Common myeloid progenitor, CD34-positive (primary cell): Measurements from ENCODE around the gene ATP8A1. TPM values are rescaled to one million over a fixed set of nuclear protein-coding genes. Genes with fewer than 3 reads are reported as not detected.
"Not testable (repeated sequence)": the region's sequence is repeated elsewhere in the genome, so short reads cannot be mapped to it uniquely, and the experiment has no call there.

Source experiments
- CTCF ChIA-PET: fragments of 350-600 bp; sonication (Branson Sonifier 250); formaldehyde crosslinking; loops from one replicate; lab custom pipeline; 2021; ENCODE audit warnings: antibody characterized with exemption; lab: Charles Lee
- POLR2A ChIA-PET: fragments of 350-600 bp; sonication (Branson Sonifier 250); formaldehyde crosslinking; loops from one replicate; lab custom pipeline; 2021; ENCODE audit warnings: antibody characterized with exemption; lab: Charles Lee
- DNase-seq, 3 donors: peaks; one replicate each; pipeline versions ENCODE4 v3.0.0 to v3.0.0-alpha.2; 2013
- H3K27ac ChIP-seq, 2 experiments: 1 replicate in 1 of 2; 2 replicates in 1 of 2; pipeline ENCODE4 v1.7.0; 2013; ENCODE audit warnings: inconsistent platforms in 2 of 2, low read length in 2 of 2, mild to moderate bottlenecking in 2 of 2, low read depth in 1 of 2, moderate library complexity in 1 of 2; ENCODE audit not compliant: severe bottlenecking in 2 of 2, insufficient read depth in 1 of 2, poor library complexity in 1 of 2
- H3K27me3 ChIP-seq, 5 experiments: replicated peaks in 2 of 5; 1 replicate in 3 of 5; 2 replicates in 2 of 5; pipeline versions ENCODE4 v1.6.1 to v1.7.0; 2013; ENCODE audit warnings: low read length in 4 of 5, mild to moderate bottlenecking in 2 of 5, moderate library complexity in 2 of 5, inconsistent platforms in 1 of 5; ENCODE audit not compliant: insufficient read depth in 5 of 5, control insufficient read depth in 4 of 5
- H3K36me3 ChIP-seq, 4 experiments: 1 replicate in 2 of 4; 2 replicates in 2 of 4; pipeline versions ENCODE4 v1.6.1 to v1.7.0; 2013; ENCODE audit warnings: low read length in 3 of 4, control low read depth in 1 of 4, mild to moderate bottlenecking in 1 of 4; ENCODE audit not compliant: control insufficient read depth in 4 of 4, insufficient read depth in 4 of 4
- H3K4me1 ChIP-seq, 4 experiments: 1 replicate in 3 of 4; 2 replicates in 1 of 4; pipeline versions ENCODE4 v1.6.1 to v1.7.1; 2013; ENCODE audit warnings: low read length in 3 of 4, mild to moderate bottlenecking in 3 of 4, control low read depth in 1 of 4, inconsistent platforms in 1 of 4, moderate library complexity in 1 of 4; ENCODE audit not compliant: control insufficient read depth in 4 of 4, insufficient read depth in 4 of 4; ENCODE audit errors: control extremely low read depth in 1 of 4
- H3K4me3 ChIP-seq, 7 experiments: 1 replicate in 4 of 7; 2 replicates in 3 of 7; pipeline versions ENCODE4 v1.5.1 to v1.7.0; 2013; ENCODE audit warnings: mild to moderate bottlenecking in 7 of 7, low read length in 6 of 7, moderate library complexity in 6 of 7, inconsistent platforms in 2 of 7, low read depth in 2 of 7, control low read depth in 1 of 7; ENCODE audit not compliant: insufficient read depth in 4 of 7, control insufficient read depth in 1 of 7; ENCODE audit errors: extremely low read depth in 1 of 7
- H3K9me3 ChIP-seq, 5 experiments: 1 replicate in 4 of 5; 2 replicates in 1 of 5; pipeline versions ENCODE4 v1.6.1 to v1.7.1; 2013; ENCODE audit warnings: low read length in 4 of 5, mild to moderate bottlenecking in 2 of 5, inconsistent platforms in 1 of 5, low read depth in 1 of 5, moderate library complexity in 1 of 5; ENCODE audit not compliant: control insufficient read depth in 4 of 5, insufficient read depth in 2 of 5; ENCODE audit errors: control extremely low read depth in 1 of 5
- WGBS: methylation state at CpG from one replicate; pipeline ENCODE4 v1.1.5; 2013; ENCODE audit not compliant: insufficient coverage; 5-methylcytosine and 5-hydroxymethylcytosine counted together
- polyA plus RNA-seq: library from polyadenylated mRNA; unstranded; fragments of 120-200 nt; gene quantifications from one replicate; pipeline ENCODE4 v1.2.1, GENCODE V29; 2013

The ATP8A1 gene
- polyA plus RNA-seq: 49.9 TPM

DNA sequence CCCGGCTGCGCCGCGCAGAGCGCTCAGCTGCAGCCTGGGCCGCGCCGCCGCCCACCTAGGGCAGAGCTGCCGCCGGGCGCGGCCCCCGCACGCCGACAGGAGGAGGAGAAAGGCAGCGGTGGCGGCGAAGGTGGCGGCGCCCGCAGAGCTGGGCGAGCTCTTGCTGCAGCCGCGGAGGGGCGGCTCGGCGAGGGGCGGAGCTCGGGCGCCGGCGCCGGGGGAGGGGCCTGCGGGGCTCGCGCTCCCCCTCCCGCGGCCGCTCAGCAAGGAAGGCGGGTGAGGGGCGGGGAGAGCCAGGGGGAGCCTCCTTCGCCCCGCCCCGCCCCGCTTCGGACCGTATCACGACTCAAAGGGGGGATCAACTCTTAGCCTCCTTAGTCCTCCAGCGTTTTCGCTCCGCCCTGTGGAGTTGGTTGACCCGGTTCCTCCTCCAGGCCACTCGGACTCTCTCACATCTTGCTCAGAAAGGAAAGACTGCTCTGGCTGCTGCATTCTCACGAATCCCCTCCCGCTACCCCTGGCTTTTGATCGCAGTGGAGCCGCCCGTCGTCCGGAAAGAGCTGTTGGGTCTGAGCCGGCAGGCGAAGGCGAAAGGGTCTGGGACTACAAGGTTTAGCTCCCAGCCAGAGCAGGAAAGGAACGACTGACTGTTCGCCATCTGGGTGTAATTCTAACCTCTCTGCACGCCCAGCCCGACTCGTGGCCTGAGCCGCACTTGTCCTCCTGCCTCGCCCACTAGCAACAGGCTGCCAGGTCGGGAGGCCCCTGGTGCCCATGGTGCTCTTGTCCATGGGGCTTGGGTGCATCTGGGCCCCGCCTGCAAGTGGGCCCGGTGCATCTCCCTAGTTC, at the start of gene ATP8A1:
Gene ATP8A1, minus strand, starts transcription at position 162 of the 849 bp plus-strand sequence. CDS start 232 bp downstream, outside the sequence.
- Histone ChIP-seq H3K27me3 (no peaks in the 10 kb centered on the region), H3K9me3 (peaks cover 0 to 2% (median 0%) of the 10 kb centered on the region in 5 experiments), H3K4me1 (peaks cover 26 to 42% (median 34%) of the 10 kb centered on the region in 4 experiments), H3K4me3 (peak within 1 kb of the TSS; percentile 90 to 98 (median 93)), H3K36me3 (no peaks in the 10 kb centered on the region), H3K27ac (peak within 1 kb of the TSS; percentile 96 to 98)
- DNase-seq: peak; percentile 92 to 96 (median 94)
- 0% methylated on average over 51 of the region's 74 CpGs for WGBS
- ChIA-PET CTCF (interaction anchor here (0.9 to 2.6 kb wide), 15 partner anchors 11 to 93 kb away, joined by 3 to 17 read pairs (median 4); no protein-coding TSS in a partner anchor), POLR2A (interaction anchor here (0.5 to 1.0 kb wide), 3 partner anchors 20 to 244 kb away, joined by 3 to 4 read pairs (median 3); no protein-coding TSS in a partner anchor)

DNA sequence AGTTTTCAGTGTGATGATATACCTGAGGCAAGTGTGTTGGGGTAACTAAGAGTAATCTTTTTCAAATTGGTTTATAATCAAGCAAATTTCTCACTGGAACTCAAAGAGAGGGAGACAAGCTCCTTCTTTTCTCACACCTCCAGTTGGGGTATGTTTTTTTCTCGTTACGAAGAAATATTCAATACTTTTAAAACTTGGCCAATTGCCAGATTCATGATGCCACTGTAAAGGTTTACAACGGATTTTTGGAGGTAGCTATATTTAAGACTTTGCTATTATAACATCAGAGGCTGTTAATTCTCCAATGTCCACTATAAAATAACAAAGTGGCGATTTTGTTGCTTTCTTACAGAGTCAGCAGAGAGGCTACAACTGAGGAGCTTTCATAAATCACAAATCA, 49.2 kb upstream of the ATP8A1 start:
- no peak for DNase-seq
- H3K36me3 ChIP-seq: no peaks in the 10 kb centered on the region
- ChIA-PET POLR2A (no interaction called here), CTCF (interaction anchor here (1.0 kb wide), 1 partner anchor 16 kb away, joined by 3 read pairs; no protein-coding TSS in a partner anchor)
- H3K4me3 ChIP-seq: no peak overlapping the region
- no peak overlapping the region for H3K27ac ChIP-seq
- no peaks in the 10 kb centered on the region for H3K9me3 ChIP-seq
- WGBS: no CpG with 5 or more reads among the region's 4 CpGs
- H3K4me1 ChIP-seq: peaks cover 0 to 3% (median 0%) of the 10 kb centered on the region in 4 experiments
- no peaks in the 10 kb centered on the region for H3K27me3 ChIP-seq

- no peak overlapping the region for H3K27ac ChIP-seq
- 98% methylated on average over 5 of the region's 5 CpGs for WGBS
- DNase-seq: no peak
- H3K36me3 ChIP-seq: no peaks in the 10 kb centered on the region
- no peaks in the 10 kb centered on the region for H3K27me3 ChIP-seq
- H3K9me3 ChIP-seq: no peaks in the 10 kb centered on the region
- ChIA-PET CTCF (interaction anchor here (0.8 kb wide), 1 partner anchor 12 kb away, joined by 3 read pairs; no protein-coding TSS in a partner anchor), POLR2A (no interaction called here)
- H3K4me3 ChIP-seq: no peak overlapping the region
- no peaks in the 10 kb centered on the region for H3K4me1 ChIP-seq
Measured at GRCh38 chr4:42703813-42704212, 46.9 kb upstream of the ATP8A1 start.

- no peaks in the 10 kb centered on the region for H3K4me1 ChIP-seq
- H3K27me3 ChIP-seq: no peaks in the 10 kb centered on the region
- no peak overlapping the region for H3K4me3 ChIP-seq
- no peak for DNase-seq
- no peak overlapping the region for H3K27ac ChIP-seq
- WGBS: no CpG with 5 or more reads among the region's 3 CpGs
- CTCF ChIA-PET: interaction anchor here (0.8 to 1.1 kb wide), 2 partner anchors 11 to 18 kb away, joined by 3 read pairs; no protein-coding TSS in a partner anchor
- no peaks in the 10 kb centered on the region for H3K36me3 ChIP-seq
- no peaks in the 10 kb centered on the region for H3K9me3 ChIP-seq
- POLR2A ChIA-PET: no interaction called here
Measured at GRCh38 chr4:42702895-42703294, 46.0 kb upstream of the ATP8A1 start.

DNA sequence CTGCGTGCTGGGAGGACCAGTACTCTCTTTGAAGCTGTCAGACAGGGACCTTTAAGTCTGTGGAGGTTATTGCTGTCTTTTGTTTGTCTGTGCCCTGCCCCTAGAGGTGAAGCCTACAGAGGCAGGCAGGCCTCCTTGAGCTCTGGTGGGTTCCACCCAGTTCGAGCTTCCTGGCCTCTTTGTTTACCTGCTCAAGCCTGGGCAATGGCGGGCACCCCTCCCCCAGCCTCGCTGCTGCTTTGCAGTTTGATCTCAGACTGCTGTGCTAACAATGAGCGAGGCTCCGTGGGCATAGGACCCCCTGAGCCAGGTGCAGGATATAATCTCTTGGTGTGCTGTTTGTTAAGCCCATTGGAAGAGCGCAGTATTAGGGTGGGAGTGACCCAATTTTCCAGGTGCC, 44.9 kb upstream of the ATP8A1 start:
- H3K27ac ChIP-seq, H3K4me3 ChIP-seq, H3K9me3 ChIP-seq, POLR2A ChIA-PET, H3K4me1 ChIP-seq, H3K36me3 ChIP-seq, H3K27me3 ChIP-seq, DNase-seq: not testable (repeated sequence)
- CTCF ChIA-PET: interaction anchor here (1.1 kb wide), 1 partner anchor 17 kb away, joined by 3 read pairs; no protein-coding TSS in a partner anchor
- WGBS: 100% methylated on average over 5 of the region's 7 CpGs

DNA sequence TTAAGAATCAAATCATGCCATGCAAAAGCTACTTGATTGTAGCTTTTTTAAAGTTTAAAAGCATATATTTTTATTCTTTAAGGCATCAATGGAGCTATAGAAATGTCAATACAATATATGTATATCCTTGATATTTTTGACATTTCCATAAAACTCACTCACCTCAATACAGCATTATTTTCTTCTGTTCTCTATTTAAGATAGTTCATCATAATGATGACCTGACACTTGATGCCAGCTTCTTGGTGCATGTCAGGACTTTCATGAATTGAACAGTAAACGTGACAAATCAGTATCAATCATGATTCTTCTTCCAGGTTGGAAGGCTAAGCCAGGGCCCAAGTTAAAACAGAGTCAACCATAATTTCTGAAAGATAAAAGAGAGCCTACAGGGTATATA, 33.6 kb upstream of the ATP8A1 start:
- no CpG with 5 or more reads among the region's 1 CpG for WGBS
- Histone ChIP-seq H3K27me3 (no peaks in the 10 kb centered on the region), H3K36me3 (no peaks in the 10 kb centered on the region), H3K9me3 (no peaks in the 10 kb centered on the region), H3K4me1 (no peaks in the 10 kb centered on the region), H3K4me3 (no peak overlapping the region), H3K27ac (no peak overlapping the region)
- no peak for DNase-seq
- ChIA-PET CTCF (interaction anchor here (1.0 to 3.6 kb wide), 5 partner anchors 11 to 34 kb away, joined by 3 to 10 read pairs (median 4); partner anchors contain the start of gene ATP8A1), POLR2A (no interaction called here)

- no peak overlapping the region for H3K27ac ChIP-seq
- ChIA-PET POLR2A (no interaction called here), CTCF (interaction anchor here (1.3 kb wide), 2 partner anchors 14 to 26 kb away, joined by 3 to 4 read pairs; partner anchors contain the start of gene ATP8A1)
- H3K4me3 ChIP-seq: no peak overlapping the region
- H3K9me3 ChIP-seq: peaks cover 0 to 3% (median 0%) of the 10 kb centered on the region in 5 experiments
- DNase-seq: peak; percentile 17 to 79 (median 65)
- no peaks in the 10 kb centered on the region for H3K36me3 ChIP-seq
- H3K27me3 ChIP-seq: no peaks in the 10 kb centered on the region
- peaks cover 0 to 16% (median 0%) of the 10 kb centered on the region in 4 experiments for H3K4me1 ChIP-seq
Measured at GRCh38 chr4:42683393-42683792, 26.5 kb upstream of the ATP8A1 start.
